ENCODE data around the gene TPSD1.
"Not testable (repeated sequence)": the region's sequence is repeated elsewhere in the genome, so short reads cannot be mapped to it uniquely, and the experiment has no call there.

TPSD1 gene
- 0 to 0.39 (median 0.09) reads per million in 3 donors for total RNA-seq

DNA sequence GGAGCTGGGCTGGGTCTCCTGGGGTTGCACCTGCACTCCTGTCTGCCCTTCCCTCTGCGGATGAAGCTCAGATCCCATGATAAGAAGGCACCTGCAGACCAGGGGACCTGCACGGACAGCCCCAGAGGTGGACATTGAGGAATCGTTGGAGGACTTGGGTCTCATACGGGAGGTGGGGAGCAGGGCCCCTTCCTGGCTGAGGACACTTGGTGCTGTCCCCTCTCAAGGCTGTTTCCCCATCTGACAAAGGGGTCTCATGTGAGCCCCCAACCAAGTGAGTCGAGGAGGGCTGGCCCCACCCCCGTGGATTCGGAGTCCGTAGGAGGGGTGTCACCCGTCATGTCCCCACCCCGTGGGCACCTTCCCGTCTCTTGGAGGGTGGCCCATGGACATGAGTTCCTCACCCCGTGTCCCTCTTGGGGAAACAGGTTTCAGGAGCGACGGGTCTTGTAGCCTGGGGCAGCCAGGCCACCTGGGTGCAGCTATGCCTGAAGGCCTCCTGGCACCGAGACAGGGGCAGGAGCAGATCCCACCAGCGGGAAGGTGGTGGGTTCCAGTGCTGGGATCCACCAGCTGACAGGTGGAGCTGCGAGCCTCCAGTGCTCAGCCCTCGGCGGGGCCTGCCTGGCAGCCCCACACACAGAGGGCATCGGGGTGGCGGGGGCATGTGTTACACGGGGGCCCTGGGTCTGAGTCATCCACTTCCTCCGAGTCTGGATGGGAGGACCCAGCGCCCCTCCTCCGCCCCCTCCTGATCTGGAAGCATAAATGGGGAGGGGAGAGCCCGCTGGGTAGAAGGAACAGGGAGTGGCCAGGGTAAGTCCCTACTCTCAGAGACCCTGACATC lies at the start of gene TPSD1:
TSS of gene TPSD1 (plus strand) at position 794 of the 847 bp plus-strand sequence. CDS start 212 bp downstream, outside the sequence.
- not testable (repeated sequence) for H3K4me1 ChIP-seq (ENCODE audit: control insufficient read depth, insufficient read depth, low read length, poor library complexity, severe bottlenecking); H3K9me3 ChIP-seq (ENCODE audit: control insufficient read depth, low read length); DNase-seq; H3K27ac ChIP-seq (ENCODE audit: insufficient read depth, low read length, poor library complexity, severe bottlenecking); H3K36me3 ChIP-seq (ENCODE audit: control insufficient read depth, insufficient read depth, low read length); H3K4me3 ChIP-seq (ENCODE audit: insufficient read depth, low read depth, low read length, poor library complexity, severe bottlenecking)
- H3K27me3 ChIP-seq (replicated peaks; ENCODE audit: control insufficient read depth, insufficient read depth, low read length, poor library complexity, severe bottlenecking): peaks cover 18% of the 10 kb centered on the region

DNA sequence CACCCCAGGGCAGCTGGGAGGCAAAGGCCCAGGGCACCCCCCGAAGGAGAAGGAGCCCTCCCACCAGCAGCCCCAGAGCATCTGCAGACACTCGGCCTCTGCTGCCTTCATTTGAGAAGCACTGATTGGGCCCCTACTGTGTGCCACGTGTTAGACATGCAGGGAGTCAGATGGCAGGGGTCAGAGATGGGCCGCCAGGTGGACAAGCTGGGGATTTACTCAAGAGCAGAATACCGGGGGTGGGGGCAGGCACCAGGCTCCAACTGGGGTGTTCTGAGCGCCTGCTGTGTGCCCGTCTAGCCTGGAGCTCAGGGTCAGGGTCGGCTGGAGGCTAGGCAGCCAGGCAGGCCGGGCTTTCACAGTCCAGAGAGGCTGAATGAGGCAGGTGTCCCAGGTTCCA lies 49.5 kb upstream of the TPSD1 start:
- H3K4me1 ChIP-seq (ENCODE audit: control insufficient read depth, insufficient read depth, low read length, poor library complexity, severe bottlenecking): no peaks in the 10 kb centered on the region
- H3K27me3 ChIP-seq (replicated peaks; ENCODE audit: control insufficient read depth, insufficient read depth, low read length, poor library complexity, severe bottlenecking): no peaks in the 10 kb centered on the region
- H3K9me3 ChIP-seq (ENCODE audit: control insufficient read depth, low read length): no peaks in the 10 kb centered on the region
- H3K4me3 ChIP-seq (ENCODE audit: insufficient read depth, low read depth, low read length, poor library complexity, severe bottlenecking): no peak overlapping the region
- H3K27ac ChIP-seq (ENCODE audit: insufficient read depth, low read length, poor library complexity, severe bottlenecking): no peak overlapping the region
- no peak for DNase-seq
- no peaks in the 10 kb centered on the region for H3K36me3 ChIP-seq (ENCODE audit: control insufficient read depth, insufficient read depth, low read length)

- H3K27me3 ChIP-seq (replicated peaks; ENCODE audit: control insufficient read depth, insufficient read depth, low read length, poor library complexity, severe bottlenecking): no peaks in the 10 kb centered on the region
- H3K9me3 ChIP-seq (ENCODE audit: control insufficient read depth, low read length): no peaks in the 10 kb centered on the region
- no peaks in the 10 kb centered on the region for H3K36me3 ChIP-seq (ENCODE audit: control insufficient read depth, insufficient read depth, low read length)
These were observed 49.1 kb upstream of the TPSD1 start for GRCh38 chr16:1206786-1207185.

DNA sequence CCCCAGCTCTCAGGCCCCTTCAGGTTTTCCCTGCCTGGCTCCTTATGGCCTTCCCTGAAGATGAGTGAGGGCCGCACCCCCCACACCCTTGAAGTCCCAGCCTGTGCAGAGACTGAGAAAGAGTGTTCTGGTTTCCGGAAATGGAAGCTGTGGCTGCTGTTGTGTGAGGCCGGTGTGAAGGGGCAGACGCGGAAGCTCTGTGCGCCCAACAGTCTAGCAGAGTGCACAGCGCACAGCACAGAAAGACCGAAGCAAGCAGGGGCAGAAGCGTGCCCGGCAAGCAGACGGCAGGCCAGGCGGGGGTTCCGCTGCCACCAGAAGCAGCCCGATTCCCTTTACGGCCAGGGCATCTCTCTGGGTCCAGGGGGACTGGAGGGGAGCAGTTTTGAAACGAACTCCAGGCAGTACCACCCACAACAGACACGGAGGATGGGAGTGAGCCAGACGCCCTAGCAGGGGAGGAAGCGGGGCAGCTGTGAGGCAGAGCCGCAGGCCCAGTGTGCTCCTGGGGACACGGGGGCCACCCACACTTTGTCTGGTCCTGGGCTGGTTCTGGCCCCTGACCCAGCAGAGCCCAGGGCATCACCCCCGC lies 47.5 kb upstream of the TPSD1 start:
- no peaks in the 10 kb centered on the region for H3K36me3 ChIP-seq (ENCODE audit: control insufficient read depth, insufficient read depth, low read length)
- no peaks in the 10 kb centered on the region for H3K9me3 ChIP-seq (ENCODE audit: control insufficient read depth, low read length)
- H3K27ac ChIP-seq (ENCODE audit: insufficient read depth, low read length, poor library complexity, severe bottlenecking): no peak overlapping the region
- peak overlapping the region; percentile 17 for H3K4me3 ChIP-seq (ENCODE audit: insufficient read depth, low read depth, low read length, poor library complexity, severe bottlenecking)
- no peaks in the 10 kb centered on the region for H3K27me3 ChIP-seq (replicated peaks; ENCODE audit: control insufficient read depth, insufficient read depth, low read length, poor library complexity, severe bottlenecking)
- no peaks in the 10 kb centered on the region for H3K4me1 ChIP-seq (ENCODE audit: control insufficient read depth, insufficient read depth, low read length, poor library complexity, severe bottlenecking)
- no peak for DNase-seq

More at GRCh38 chr16:1206786-1207185, 49.1 kb upstream of the TPSD1 start:
- Histone ChIP-seq H3K4me1 (ENCODE audit: control insufficient read depth, insufficient read depth, low read length, poor library complexity, severe bottlenecking) (no peaks in the 10 kb centered on the region), H3K27ac (ENCODE audit: insufficient read depth, low read length, poor library complexity, severe bottlenecking) (no peak overlapping the region), H3K4me3 (ENCODE audit: insufficient read depth, low read depth, low read length, poor library complexity, severe bottlenecking) (no peak overlapping the region)
- peak in 1 of 3 donors; percentile 7 for DNase-seq

GRCh38 chr16:1209081-1209480 lies 46.8 kb upstream of the TPSD1 start:
- Histone ChIP-seq H3K4me1 (ENCODE audit: control insufficient read depth, insufficient read depth, low read length, poor library complexity, severe bottlenecking) (no peaks in the 10 kb centered on the region), H3K27me3 (replicated peaks; ENCODE audit: control insufficient read depth, insufficient read depth, low read length, poor library complexity, severe bottlenecking) (no peaks in the 10 kb centered on the region), H3K9me3 (ENCODE audit: control insufficient read depth, low read length) (no peaks in the 10 kb centered on the region), H3K4me3 (ENCODE audit: insufficient read depth, low read depth, low read length, poor library complexity, severe bottlenecking) (no peak overlapping the region), H3K36me3 (ENCODE audit: control insufficient read depth, insufficient read depth, low read length) (no peaks in the 10 kb centered on the region), H3K27ac (ENCODE audit: insufficient read depth, low read length, poor library complexity, severe bottlenecking) (no peak overlapping the region)
- no peak for DNase-seq

DNA sequence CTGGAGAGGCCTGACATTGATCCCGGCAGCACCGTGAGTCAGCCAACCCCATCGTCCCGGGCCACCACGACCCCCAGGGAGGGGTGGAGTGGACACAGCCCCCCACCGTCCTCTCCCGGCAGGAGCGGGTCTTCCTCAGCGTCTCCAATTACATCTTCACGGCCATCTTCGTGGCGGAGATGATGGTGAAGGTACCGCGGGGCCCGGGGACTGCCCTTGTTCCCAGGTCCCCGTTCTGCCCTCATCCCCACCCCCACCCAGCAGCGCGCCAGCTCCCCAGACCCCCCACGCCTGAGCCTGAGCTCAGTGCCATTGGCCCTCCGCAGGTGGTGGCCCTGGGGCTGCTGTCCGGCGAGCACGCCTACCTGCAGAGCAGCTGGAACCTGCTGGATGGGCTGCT lies 45.4 kb upstream of the TPSD1 start:
- H3K4me1 ChIP-seq (ENCODE audit: control insufficient read depth, insufficient read depth, low read length, poor library complexity, severe bottlenecking): no peaks in the 10 kb centered on the region
- no peak overlapping the region for H3K4me3 ChIP-seq (ENCODE audit: insufficient read depth, low read depth, low read length, poor library complexity, severe bottlenecking)
- no peaks in the 10 kb centered on the region for H3K9me3 ChIP-seq (ENCODE audit: control insufficient read depth, low read length)
- H3K27ac ChIP-seq (ENCODE audit: insufficient read depth, low read length, poor library complexity, severe bottlenecking): no peak overlapping the region
- H3K27me3 ChIP-seq (replicated peaks; ENCODE audit: control insufficient read depth, insufficient read depth, low read length, poor library complexity, severe bottlenecking): no peaks in the 10 kb centered on the region
- no peaks in the 10 kb centered on the region for H3K36me3 ChIP-seq (ENCODE audit: control insufficient read depth, insufficient read depth, low read length)
- no peak for DNase-seq

GRCh38 chr16:1211451-1212268 lies 44.2 kb upstream of the TPSD1 start:
- DNase-seq: no peak
- Histone ChIP-seq H3K4me1 (ENCODE audit: control insufficient read depth, insufficient read depth, low read length, poor library complexity, severe bottlenecking) (no peaks in the 10 kb centered on the region), H3K9me3 (ENCODE audit: control insufficient read depth, low read length) (no peaks in the 10 kb centered on the region), H3K27ac (ENCODE audit: insufficient read depth, low read length, poor library complexity, severe bottlenecking) (no peak overlapping the region), H3K27me3 (replicated peaks; ENCODE audit: control insufficient read depth, insufficient read depth, low read length, poor library complexity, severe bottlenecking) (no peaks in the 10 kb centered on the region), H3K4me3 (ENCODE audit: insufficient read depth, low read depth, low read length, poor library complexity, severe bottlenecking) (no peak overlapping the region), H3K36me3 (ENCODE audit: control insufficient read depth, insufficient read depth, low read length) (no peaks in the 10 kb centered on the region)

GRCh38 chr16:1212616-1213194 lies 43.2 kb upstream of the TPSD1 start:
- DNase-seq: no peak
- Histone ChIP-seq H3K9me3 (ENCODE audit: control insufficient read depth, low read length) (no peaks in the 10 kb centered on the region), H3K27me3 (replicated peaks; ENCODE audit: control insufficient read depth, insufficient read depth, low read length, poor library complexity, severe bottlenecking) (no peaks in the 10 kb centered on the region), H3K36me3 (ENCODE audit: control insufficient read depth, insufficient read depth, low read length) (no peaks in the 10 kb centered on the region), H3K4me1 (ENCODE audit: control insufficient read depth, insufficient read depth, low read length, poor library complexity, severe bottlenecking) (no peaks in the 10 kb centered on the region), H3K4me3 (ENCODE audit: insufficient read depth, low read depth, low read length, poor library complexity, severe bottlenecking) (no peak overlapping the region), H3K27ac (ENCODE audit: insufficient read depth, low read length, poor library complexity, severe bottlenecking) (no peak overlapping the region)

DNA sequence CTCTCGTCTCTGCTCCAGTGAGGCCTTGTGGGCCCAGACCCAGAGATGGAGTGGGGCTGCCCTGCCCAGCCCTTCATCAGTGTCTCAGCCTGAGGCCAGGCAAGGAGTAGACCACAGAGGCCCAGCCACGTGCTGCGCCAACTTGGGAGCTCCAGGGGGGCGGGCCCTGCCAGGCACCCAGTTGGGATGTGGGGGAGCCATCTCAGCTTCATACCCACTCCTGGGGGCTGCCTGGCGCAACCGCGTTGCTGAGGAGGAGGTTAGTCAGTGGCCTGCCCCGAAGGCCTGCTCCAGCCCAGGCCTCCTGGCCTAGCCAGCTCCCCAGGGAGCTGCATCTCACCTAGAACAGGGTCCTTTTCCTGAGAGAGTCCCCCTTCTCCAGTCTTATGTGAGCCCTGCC lies 42.6 kb upstream of the TPSD1 start:
- H3K4me3 ChIP-seq (ENCODE audit: insufficient read depth, low read depth, low read length, poor library complexity, severe bottlenecking): no peak overlapping the region
- no peak for DNase-seq
- no peaks in the 10 kb centered on the region for H3K4me1 ChIP-seq (ENCODE audit: control insufficient read depth, insufficient read depth, low read length, poor library complexity, severe bottlenecking)
- no peaks in the 10 kb centered on the region for H3K36me3 ChIP-seq (ENCODE audit: control insufficient read depth, insufficient read depth, low read length)
- no peaks in the 10 kb centered on the region for H3K27me3 ChIP-seq (replicated peaks; ENCODE audit: control insufficient read depth, insufficient read depth, low read length, poor library complexity, severe bottlenecking)
- no peak overlapping the region for H3K27ac ChIP-seq (ENCODE audit: insufficient read depth, low read length, poor library complexity, severe bottlenecking)
- no peaks in the 10 kb centered on the region for H3K9me3 ChIP-seq (ENCODE audit: control insufficient read depth, low read length)

Measured in effector memory CD4-positive, alpha-beta T cell (primary cell).